GM21723 (cell line): ENCODE data around the gene HOXA9.

Source experiments
- ATAC-seq: cut with Tn5 transposase; IDR thresholded peaks from one replicate; pipeline ENCODE4 v1.9.1; 2021; ENCODE audit warnings: mild to moderate bottlenecking, moderate library complexity; ENCODE audit not compliant: unreplicated experiment

HOXA9 gene

DNA sequence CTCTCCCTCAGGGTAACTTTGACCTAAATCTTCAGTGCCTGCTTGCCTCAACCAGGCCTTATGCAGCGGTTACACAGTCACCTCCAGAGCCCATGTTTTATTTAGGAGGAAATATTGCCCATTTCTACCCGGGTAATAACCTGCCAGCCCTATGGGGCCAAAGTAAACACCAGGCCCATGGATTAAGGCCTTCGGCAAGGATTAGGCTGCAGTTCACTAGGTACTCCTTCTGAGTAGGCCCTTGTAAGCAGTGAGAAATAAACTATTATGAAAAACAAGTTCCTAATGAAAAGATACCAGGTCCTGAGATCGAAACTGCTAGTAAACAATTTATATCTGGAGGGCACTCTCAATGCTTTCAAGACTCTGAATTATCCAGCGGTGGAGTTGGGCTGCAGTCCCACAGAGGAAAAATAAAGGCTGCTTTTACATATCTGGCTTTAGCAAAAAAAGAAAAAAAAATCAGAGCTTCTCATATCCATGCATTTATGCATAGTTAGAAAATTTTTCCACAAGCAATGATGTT is 12.5 kb upstream of the HOXA9 start:
- no peak for ATAC-seq

GRCh38 chr7:27176962-27177794 is 11.8 kb upstream of the HOXA9 start:
- ATAC-seq = no peak

GRCh38 chr7:27176524-27176845 is 11.1 kb upstream of the HOXA9 start:
- no peak for ATAC-seq

- no peak for ATAC-seq
Observed at GRCh38 chr7:27175626-27176523, 10.5 kb upstream of the HOXA9 start.

DNA sequence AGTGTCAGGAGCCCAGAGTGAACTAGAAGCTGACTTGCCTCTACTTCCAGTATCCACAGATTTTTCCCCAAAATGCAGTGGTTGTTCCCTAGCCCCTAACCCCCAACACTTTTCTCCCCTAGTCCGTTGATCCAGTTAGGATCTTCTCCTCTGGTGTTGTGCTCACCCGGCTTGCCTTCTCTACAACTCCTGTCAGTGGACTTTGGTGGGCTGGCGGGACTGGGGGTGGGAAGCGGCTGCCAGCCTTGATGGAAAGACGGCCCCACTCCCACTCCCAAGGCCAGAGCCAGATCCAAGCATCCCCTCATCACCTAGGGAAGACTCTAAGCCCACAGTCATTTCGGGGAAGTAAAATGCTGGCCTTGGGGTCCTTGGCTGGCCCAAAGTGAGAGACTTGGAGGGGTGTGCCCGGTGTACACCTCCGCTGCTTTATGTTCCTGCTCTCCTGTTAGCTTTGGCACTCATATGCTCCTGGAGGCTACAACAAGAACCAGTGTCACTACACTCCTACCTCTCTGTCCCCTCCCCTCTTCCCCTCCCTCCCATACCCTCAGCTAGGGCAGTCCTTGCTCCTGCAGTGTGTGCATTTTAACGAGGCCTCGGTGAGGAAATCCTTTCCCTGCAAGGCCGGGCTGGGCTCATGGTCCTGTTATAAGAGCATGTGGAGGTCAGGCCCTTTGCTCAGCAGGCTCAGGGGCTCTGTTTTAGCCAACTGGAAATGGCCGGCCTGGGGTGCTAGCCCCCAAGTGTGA is 9.7 kb upstream of the HOXA9 start:
- no peak for ATAC-seq

- no peak for ATAC-seq
Observed at GRCh38 chr7:27173956-27174873, 8.9 kb upstream of the HOXA9 start, which contains the start of gene HOXA10. Gene HOXA10, minus strand, starts transcription at chr7:27174320. Its CDS starts 14 bp downstream, at chr7:27174306.

DNA sequence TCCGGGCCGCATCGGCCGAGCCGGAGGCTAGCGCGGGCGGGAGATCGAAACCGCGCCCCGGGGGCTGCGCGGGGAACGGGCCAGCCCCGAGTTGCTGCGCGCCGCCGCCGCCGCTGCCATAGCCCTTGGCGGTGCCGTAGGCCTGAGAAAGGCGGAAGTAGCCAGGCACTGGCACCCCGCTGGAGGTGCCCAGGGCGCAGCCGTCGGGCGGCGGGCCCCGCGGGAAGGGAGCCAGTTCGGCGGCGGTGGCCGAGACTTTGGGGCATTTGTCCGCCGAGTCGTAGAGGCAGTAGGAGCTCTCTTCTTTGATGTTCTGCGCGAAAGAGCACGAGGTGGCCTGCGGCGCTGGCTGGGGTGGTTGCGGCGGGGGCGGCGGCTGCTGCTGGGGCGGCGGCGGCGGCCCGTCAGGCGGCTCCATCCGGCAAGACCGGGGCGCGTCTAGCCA is 8.2 kb upstream of the HOXA9 start:
- no peak for ATAC-seq

- ATAC-seq = no peak
Observed at GRCh38 chr7:27172823-27173510, 7.6 kb upstream of the HOXA9 start.

DNA sequence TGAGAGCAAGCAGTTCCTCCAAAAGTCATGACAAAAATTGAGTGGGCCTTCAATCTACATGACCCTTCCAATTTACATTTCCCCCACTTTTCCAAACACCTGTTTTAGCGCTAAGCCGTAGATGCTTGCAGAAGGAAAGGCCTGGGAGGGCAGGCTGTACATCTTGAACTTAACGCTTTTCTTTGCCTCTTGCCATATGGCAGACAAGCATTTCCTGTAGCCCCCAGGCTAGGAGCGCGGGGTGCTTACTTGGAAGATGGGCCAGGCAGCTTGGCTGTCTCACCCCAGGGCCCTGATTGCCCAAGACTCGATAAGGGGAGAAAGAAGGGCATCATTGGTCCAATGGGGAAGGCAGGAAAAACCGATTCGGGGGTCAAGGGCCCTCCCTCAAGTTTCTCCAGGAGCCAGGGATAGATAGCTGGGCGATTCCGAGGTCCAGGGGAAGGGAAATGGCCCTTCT is 7.0 kb upstream of the HOXA9 start:
- ATAC-seq = no peak

- no peak for ATAC-seq
Observed at GRCh38 chr7:27171637-27172314, 6.4 kb upstream of the HOXA9 start.

DNA sequence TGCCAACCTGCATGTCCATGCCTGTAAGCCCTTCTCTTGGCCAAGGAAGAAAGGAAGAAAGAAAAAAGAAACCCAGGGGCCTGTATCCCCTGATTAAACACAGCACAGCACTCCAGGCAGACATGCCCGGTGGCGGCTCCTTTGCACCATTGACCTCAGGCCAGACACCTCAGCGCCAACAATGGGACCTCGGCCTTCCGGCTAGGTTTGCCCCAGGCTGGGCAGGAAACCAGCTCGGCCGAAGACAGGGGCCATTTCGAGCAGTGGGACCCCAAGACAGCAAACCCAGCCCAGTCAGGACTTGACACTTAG is 5.9 kb upstream of the HOXA9 start:
- no peak for ATAC-seq

DNA sequence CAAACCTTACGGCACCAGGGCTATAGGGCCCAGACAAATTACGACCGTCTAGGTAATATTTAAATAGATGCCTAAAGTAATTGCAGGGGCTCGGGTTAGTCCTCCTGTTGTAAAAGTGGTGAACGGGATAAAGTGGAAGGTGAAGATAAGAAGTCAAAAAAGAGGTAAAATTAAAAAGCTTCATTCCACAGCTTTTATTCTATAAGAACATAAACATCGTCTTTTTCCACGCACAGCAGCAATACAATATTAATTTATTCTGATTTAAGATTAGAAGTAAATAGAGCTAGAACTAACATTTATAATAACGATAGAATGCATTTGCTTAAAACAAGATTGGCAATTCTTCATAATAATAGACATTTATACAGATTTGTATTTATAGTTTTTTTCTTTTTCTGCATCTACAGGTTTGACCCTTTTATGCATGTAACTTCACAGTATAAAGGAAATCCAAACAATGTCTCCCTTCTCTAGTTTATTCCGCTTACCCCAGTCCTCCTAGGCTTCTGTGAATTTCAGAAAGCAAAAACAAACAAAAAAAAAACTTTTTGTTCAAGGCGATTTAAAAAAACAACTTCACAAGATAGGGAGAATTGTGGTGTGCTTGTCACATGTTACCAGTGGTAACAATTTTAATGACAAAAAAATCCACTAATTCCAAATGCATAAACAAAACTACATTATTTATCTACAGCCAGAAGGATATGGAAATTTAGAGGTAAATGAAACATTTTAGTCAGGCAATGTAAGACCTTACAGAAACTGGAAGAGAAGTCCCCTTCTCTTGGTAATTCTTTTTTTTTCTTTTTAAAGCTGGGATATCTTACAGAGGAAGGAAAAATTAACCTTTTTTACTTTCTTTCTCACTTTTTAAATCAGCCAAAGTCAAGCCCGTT is 5.3 kb upstream of the HOXA9 start:
- no peak for ATAC-seq

DNA sequence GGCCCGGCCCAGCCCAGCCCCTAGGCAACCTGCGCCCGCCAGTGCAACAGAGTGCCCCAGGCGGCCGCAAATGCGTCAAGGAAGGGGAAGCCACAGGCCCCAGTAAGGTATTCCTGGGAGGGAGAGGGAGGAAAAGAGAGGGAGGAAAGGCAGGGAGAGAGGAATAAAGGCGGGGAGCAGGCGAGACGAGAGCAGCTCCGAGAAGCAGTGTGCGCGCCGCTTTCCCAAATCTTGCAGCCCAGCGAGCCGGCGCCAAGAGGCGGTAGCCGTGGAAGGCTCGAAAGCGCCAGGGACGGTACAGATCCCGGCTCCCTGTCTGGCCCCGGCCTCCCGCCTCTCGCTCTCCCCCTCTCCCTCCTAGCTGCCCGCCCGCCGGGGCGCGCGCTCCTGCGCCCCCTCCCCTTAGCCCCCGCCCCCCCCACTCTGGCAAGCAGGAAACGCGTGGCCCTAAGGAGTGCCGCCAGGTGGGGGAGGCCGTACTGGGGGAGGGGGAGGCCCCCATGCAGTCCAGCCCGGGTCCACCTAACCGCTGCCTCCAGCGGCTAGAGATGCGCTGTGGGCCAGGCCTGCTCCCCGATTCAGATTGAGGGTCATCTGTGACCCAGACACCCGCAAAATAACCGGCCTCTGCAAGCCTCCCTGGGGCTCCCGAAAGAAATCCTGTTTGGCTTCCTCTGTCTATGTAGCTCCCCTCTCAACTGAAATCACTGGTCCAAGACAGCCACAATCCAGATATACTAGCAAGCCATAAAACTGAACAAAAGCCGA is 4.5 kb upstream of the HOXA9 start:
- ATAC-seq = no peak

GRCh38 chr7:27168265-27168947 is 3.1 kb upstream of the HOXA9 start:
- ATAC-seq = no peak

GRCh38 chr7:27167916-27168264 is 2.6 kb upstream of the HOXA9 start:
- no peak for ATAC-seq
